ENCODE data around the gene MOSPD3.

- no peak for TF ChIP-seq POLR2A (IDR thresholded peaks at IDR 0.05; ENCODE audit: low read depth, low read length)
- TF ChIP-seq POLR2AphosphoS5 (IDR thresholded peaks at IDR 0.05; ENCODE audit: low read depth, low read length), result no peak
- no peak for TF ChIP-seq POU2F2 (IDR thresholded peaks at IDR 0.05; ENCODE audit: low read depth, low read length)
- no peak for TF ChIP-seq TAF1 (IDR thresholded peaks at IDR 0.05; ENCODE audit: low read depth, low read length)
These were observed 46.3 kb upstream of the MOSPD3 start for GRCh38 chr7:100566018-100566531.
